ENCODE measurements around the gene FBXL13. TPM values are rescaled to one million over a fixed set of nuclear protein-coding genes. Genes with fewer than 3 reads are reported as not detected.
"Not testable (repeated sequence)": the region's sequence is repeated elsewhere in the genome, so short reads cannot be mapped to it uniquely, and the experiment has no call there.

The FBXL13 gene
- total RNA-seq, 1 donor from 2014 or later = 0.36 TPM

DNA sequence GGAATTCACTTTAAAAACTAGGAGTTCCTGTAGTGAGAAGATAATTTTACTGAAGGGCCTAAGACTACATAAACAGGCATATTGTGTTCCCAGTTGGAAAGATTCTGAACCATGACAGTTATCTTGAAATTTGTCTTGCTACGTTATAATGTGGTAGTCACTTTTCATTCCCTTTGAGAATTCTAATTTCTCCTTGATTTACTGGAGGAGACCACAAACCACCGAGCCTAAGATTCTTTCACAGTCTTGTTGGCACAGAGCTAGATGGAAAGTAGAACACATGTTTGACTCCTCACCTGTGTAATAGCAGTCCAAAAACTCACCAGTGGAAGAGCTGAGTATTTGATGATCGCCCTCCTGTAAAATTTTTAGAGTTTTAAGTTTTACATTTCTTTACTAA lies 5.2 kb upstream of the FBXL13 start:
- no peak overlapping the region for H3K4me3 ChIP-seq
- TF ChIP-seq, protein P1, sequence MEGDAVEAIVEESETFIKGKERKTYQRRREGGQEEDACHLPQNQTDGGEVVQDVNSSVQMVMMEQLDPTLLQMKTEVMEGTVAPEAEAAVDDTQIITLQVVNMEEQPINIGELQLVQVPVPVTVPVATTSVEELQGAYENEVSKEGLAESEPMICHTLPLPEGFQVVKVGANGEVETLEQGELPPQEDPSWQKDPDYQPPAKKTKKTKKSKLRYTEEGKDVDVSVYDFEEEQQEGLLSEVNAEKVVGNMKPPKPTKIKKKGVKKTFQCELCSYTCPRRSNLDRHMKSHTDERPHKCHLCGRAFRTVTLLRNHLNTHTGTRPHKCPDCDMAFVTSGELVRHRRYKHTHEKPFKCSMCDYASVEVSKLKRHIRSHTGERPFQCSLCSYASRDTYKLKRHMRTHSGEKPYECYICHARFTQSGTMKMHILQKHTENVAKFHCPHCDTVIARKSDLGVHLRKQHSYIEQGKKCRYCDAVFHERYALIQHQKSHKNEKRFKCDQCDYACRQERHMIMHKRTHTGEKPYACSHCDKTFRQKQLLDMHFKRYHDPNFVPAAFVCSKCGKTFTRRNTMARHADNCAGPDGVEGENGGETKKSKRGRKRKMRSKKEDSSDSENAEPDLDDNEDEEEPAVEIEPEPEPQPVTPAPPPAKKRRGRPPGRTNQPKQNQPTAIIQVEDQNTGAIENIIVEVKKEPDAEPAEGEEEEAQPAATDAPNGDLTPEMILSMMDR (IDR thresholded peaks at IDR 0.05; ENCODE audit: borderline replicate concordance) = no peak
- no peak for DNase-seq
- peaks cover 22% of the 10 kb centered on the region for H3K36me3 ChIP-seq
- no peak overlapping the region for H3K27ac ChIP-seq (replicated peaks)
- peaks cover 18% of the 10 kb centered on the region for H3K4me1 ChIP-seq
- no peaks in the 10 kb centered on the region for H3K27me3 ChIP-seq (ENCODE audit: low read depth)
- intact Hi-C loops (cut with micrococcal nuclease) = no loop called here
- H3K9me3 ChIP-seq (replicated peaks) = no peaks in the 10 kb centered on the region

DNA sequence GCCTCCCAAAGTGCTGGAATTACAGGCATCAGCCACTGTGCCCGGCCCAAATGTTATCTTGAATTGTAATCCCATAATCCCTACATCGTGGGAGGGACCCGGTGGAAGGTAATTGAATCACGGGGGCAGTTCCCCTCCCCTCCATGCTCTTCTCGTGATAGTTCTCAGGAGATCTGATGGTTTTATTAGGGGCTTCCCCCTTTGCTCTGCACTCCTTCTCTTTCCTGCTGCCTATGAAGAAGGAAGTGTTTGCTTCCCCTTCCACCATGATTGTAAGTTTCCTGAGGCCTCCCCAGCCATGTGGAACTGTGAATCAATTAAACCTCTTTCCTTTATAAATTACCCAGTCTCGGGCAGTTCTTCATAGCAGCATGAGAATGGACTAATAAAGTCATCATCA lies 3.6 kb upstream of the FBXL13 start:
- peaks cover 32% of the 10 kb centered on the region for H3K4me1 ChIP-seq
- H3K9me3 ChIP-seq (replicated peaks); H3K27ac ChIP-seq (replicated peaks); intact Hi-C loops (cut with micrococcal nuclease); DNase-seq; H3K27me3 ChIP-seq (ENCODE audit: low read depth); H3K4me3 ChIP-seq; H3K36me3 ChIP-seq: not testable (repeated sequence)

DNA sequence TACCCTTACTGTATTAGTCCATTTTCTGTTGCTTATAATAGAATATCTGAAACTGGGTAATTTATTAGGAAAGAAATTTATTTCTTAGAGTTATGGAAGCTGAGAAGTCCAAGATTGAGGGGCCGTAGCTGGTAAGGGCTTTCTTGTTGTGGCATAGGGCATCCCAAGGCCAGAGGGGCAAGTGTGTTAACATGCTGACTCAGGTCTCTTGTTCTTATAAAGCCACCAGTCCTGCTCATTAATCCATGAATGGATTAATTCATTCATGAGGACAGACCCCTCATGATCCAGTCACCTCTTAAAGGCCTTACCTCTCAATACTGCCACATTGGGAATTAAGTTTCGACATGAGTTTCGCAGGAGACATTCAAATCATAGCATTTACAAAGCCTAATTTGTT lies 2.7 kb upstream of the FBXL13 start:
- Histone ChIP-seq H3K27me3 (ENCODE audit: low read depth) (no peaks in the 10 kb centered on the region), H3K4me3 (no peak overlapping the region), H3K9me3 (replicated peaks) (no peaks in the 10 kb centered on the region), H3K4me1 (peaks cover 32% of the 10 kb centered on the region), H3K27ac (replicated peaks) (no peak overlapping the region), H3K36me3 (peaks cover 5% of the 10 kb centered on the region)
- TF ChIP-seq, protein P1 (IDR thresholded peaks at IDR 0.05; ENCODE audit: borderline replicate concordance) = no peak
- DNase-seq = no peak
- intact Hi-C loops (cut with micrococcal nuclease) = no loop called here

DNA sequence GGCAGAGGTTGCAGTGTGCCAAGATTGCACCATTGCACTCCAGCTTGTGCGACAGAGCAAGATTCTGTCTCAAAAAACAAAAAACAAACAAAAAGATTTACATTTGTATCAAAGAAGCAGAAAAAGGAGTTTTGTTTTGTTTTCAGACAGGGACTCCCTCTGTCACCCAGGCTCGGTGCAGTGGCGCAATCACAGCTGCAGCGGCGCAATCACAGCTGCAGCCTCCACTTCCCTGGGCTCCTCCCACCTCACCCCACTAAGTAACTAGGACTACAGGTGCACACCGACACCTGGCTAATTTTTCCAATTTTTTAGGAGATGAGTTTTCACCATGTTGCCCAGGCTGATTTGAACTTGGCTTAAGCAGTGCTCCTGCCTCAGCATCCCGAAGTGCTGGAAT lies 2.2 kb upstream of the FBXL13 start:
- intact Hi-C loops (cut with micrococcal nuclease) = no loop called here

DNA sequence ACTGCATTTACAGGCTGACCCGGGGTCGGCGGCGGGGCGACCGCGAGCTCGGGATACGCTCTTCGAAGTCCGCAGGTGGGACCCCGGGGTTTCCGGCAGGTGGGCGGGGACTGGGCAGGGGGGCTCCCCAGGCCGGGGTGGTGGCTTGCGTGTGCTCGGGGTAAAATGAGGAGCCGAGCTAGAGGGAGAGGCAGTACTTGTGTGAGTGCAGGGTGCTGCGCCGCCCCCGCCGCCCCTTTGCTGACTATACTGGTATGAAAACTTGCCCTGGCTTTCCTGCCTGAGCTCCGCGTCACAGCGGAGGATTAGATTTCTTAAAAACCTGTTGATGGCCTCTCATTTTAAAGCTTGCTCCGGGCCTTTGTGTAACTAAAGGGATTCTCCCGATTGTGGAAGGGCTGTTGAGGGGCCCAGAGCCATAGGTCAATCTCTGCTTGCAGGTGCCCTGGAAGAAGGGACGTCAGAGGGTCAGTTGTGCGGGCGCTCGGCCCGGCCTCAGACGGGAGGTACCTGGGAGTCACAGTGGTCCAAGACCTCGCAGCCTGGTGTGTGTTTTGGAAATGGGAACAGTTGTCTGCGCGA lies 832 bp upstream of the FBXL13 start:
- peak overlapping the region; percentile 93 for H3K27ac ChIP-seq (replicated peaks)
- peaks cover 32% of the 10 kb centered on the region for H3K4me1 ChIP-seq
- peaks cover 5% of the 10 kb centered on the region for H3K36me3 ChIP-seq
- DNase-seq = peak; percentile 36
- peak overlapping the region; percentile 81 for H3K4me3 ChIP-seq
- H3K27me3 ChIP-seq (ENCODE audit: low read depth) = no peaks in the 10 kb centered on the region
- intact Hi-C loops (cut with micrococcal nuclease) = no loop called here
- TF ChIP-seq, protein P1 (IDR thresholded peaks at IDR 0.05; ENCODE audit: borderline replicate concordance) = no peak
- no peaks in the 10 kb centered on the region for H3K9me3 ChIP-seq (replicated peaks)

More for the DNA sequence above, 2.2 kb upstream of the FBXL13 start:
- H3K4me1 ChIP-seq = peaks cover 32% of the 10 kb centered on the region
- H3K36me3 ChIP-seq = peaks cover 5% of the 10 kb centered on the region
- no peak for DNase-seq
- TF ChIP-seq, protein P1 (IDR thresholded peaks at IDR 0.05; ENCODE audit: borderline replicate concordance) = no peak
- no peak overlapping the region for H3K4me3 ChIP-seq
- no peaks in the 10 kb centered on the region for H3K9me3 ChIP-seq (replicated peaks)
- no peak overlapping the region for H3K27ac ChIP-seq (replicated peaks)
- H3K27me3 ChIP-seq (ENCODE audit: low read depth) = no peaks in the 10 kb centered on the region

DNA sequence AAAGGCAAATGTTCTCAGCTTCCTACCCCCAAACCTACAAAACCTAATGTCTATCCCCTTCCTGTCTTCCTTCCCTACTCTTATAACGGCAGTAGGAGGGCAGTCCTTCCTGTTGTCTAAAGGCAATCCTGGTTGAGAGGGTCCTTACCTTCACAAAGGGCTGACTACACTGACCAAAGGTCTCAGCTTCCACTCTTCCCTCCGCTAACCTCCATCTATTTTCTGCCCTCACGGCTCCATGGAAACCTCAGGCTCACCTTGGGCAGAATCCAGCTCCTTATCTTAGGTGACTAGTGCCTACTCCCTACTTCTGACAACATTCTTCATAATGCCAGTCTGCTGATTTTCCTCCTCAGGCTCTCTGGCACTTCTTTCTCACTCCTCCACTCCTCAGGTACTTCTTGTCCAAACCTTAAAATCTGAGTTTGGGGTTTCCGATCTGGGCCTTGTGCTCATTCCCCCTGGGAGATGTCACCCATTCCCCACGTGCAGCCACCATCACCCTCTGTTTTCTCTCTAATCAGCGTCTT lies 542 bp downstream of the FBXL13 start:
- peaks cover 32% of the 10 kb centered on the region for H3K4me1 ChIP-seq
- TF ChIP-seq, protein P1 (IDR thresholded peaks at IDR 0.05; ENCODE audit: borderline replicate concordance) = no peak
- peak overlapping the region; percentile 81 for H3K4me3 ChIP-seq
- DNase-seq = no peak
- intact Hi-C loops (cut with micrococcal nuclease) = no loop called here
- no peaks in the 10 kb centered on the region for H3K27me3 ChIP-seq (ENCODE audit: low read depth)
- no peaks in the 10 kb centered on the region for H3K9me3 ChIP-seq (replicated peaks)
- peaks cover 5% of the 10 kb centered on the region for H3K36me3 ChIP-seq
- H3K27ac ChIP-seq (replicated peaks) = peak overlapping the region; percentile 93

Data from left ventricle myocardium inferior (tissue), 1 donor.